K562 (cell line): Measurements from ENCODE around the gene CELSR1. TPM values are rescaled to one million over a fixed set of nuclear protein-coding genes. Genes with fewer than 3 reads are reported as not detected.

Source experiments
- ATAC-seq: fragments of 200-7000 bp; cut with Tn5 transposase; 3 replicates; pipeline ENCODE4 v1.9.1; 2020; ENCODE audit warnings: moderate library complexity
- BruUV-seq: library from RNA; stranded (reverse); fragments of 400-500 nt; replicated peaks from 2 replicates; lab custom pipeline; 2021; lab: Mats Ljungman, UMichigan
- CTCF ChIA-PET: fragments of 300-600 bp; formaldehyde crosslinking; extraction: SDS; loops from one replicate; lab custom pipeline; 2021; ENCODE audit warnings: low intra/inter-chr PET ratio; lab: Yijun Ruan, JAX
- POLR2A ChIA-PET: fragments of 300-600, 350-650 bp; sonication (Branson Sonifier 250); formaldehyde crosslinking; extraction: SDS; loops from one replicate; lab custom pipeline; 2021; ENCODE audit warnings: antibody characterized with exemption, inconsistent platforms; lab: Yijun Ruan, JAX
- DNase-seq, 4 experiments: peaks; one replicate each; pipeline versions ENCODE4 v3.0.0 to v3.0.0-alpha.2; 2011 to 2018; ENCODE audit warnings: low spot score in 3 of 4, mixed read lengths in 3 of 4; ENCODE audit errors: extremely low read depth in 1 of 4
- FAIRE-seq: peaks from 2 replicates; lab custom pipeline; 2011; peaks lifted over from hg19 to GRCh38; lab: Jason Lieb, UNC
- H2AFZ ChIP-seq: 2 replicates; pipeline ENCODE4 v1.6.0; 2011; ENCODE audit warnings: low read depth, low read length, control low read depth, inconsistent platforms
- H3K27ac ChIP-seq: fragments of 200-600 bp; 3 replicates; pipeline ENCODE4 v1.8.0; 2011; ENCODE audit warnings: low read depth, mild to moderate bottlenecking, control low read depth, inconsistent platforms, low read length, moderate library complexity, mixed read lengths; ENCODE audit errors: extremely low read depth
- H3K27me3 ChIP-seq, 2 experiments: fragments of 300-600 bp in 1 of 2; 2 replicates in 1 of 2; 3 replicates in 1 of 2; pipeline versions ENCODE4 v1.6.0 to v1.8.0; 2011; ENCODE audit warnings: inconsistent platforms in 2 of 2, low read length in 2 of 2, mild to moderate bottlenecking in 1 of 2, mixed read lengths in 1 of 2, moderate library complexity in 1 of 2; ENCODE audit not compliant: control insufficient read depth in 2 of 2, insufficient read depth in 2 of 2
- H3K36me3 ChIP-seq: fragments of 300-600 bp; 3 replicates; pipeline ENCODE4 v1.8.0; 2011; ENCODE audit warnings: mild to moderate bottlenecking, low read length, inconsistent platforms; ENCODE audit not compliant: control insufficient read depth, insufficient read depth
- H3K4me1 ChIP-seq, 2 experiments: fragments of 200-600 bp in 1 of 2; replicated peaks in 1 of 2; 2 replicates in 1 of 2; 3 replicates in 1 of 2; pipeline versions ENCODE4 v1.5.1 to v1.8.0; 2011; ENCODE audit warnings: inconsistent platforms in 2 of 2, low read length in 2 of 2, mild to moderate bottlenecking in 1 of 2, mixed read lengths in 1 of 2, moderate library complexity in 1 of 2; ENCODE audit not compliant: control insufficient read depth in 2 of 2, insufficient read depth in 2 of 2
- H3K4me2 ChIP-seq: 2 replicates; pipeline ENCODE4 v1.6.1; 2011; ENCODE audit warnings: low read length, control low read depth, inconsistent platforms, mixed read lengths; ENCODE audit not compliant: insufficient read depth
- H3K4me3 ChIP-seq: fragments of 200-600 bp; sonication (generic), shearing (Covaris generic); 2 replicates; pipeline ENCODE4 v1.5.1; 2016; ENCODE audit warnings: control low read depth, inconsistent platforms
- H3K79me2 ChIP-seq: fragments of 200-600 bp; 3 replicates; pipeline ENCODE4 v1.8.0; 2011; ENCODE audit warnings: low read length, inconsistent platforms; ENCODE audit not compliant: control insufficient read depth, insufficient read depth
- H3K9ac ChIP-seq, 2 experiments: 2 replicates each; pipeline versions ENCODE4 v1.6.0 to v1.6.1; 2011; ENCODE audit warnings: low read depth in 2 of 2, low read length in 2 of 2, control low read depth in 1 of 2, inconsistent platforms in 1 of 2, mild to moderate bottlenecking in 1 of 2, mixed read lengths in 1 of 2; ENCODE audit not compliant: insufficient read depth in 1 of 2
- H3K9me1 ChIP-seq: one replicate; pipeline ENCODE4 v1.6.0; 2011; ENCODE audit warnings: inconsistent platforms, mild to moderate bottlenecking, low read length, moderate library complexity; ENCODE audit not compliant: control insufficient read depth, insufficient read depth
- H3K9me3 ChIP-seq: replicated peaks from 2 replicates; pipeline ENCODE4 v1.5.1; 2011; ENCODE audit warnings: low read depth, low read length, inconsistent platforms; ENCODE audit not compliant: control insufficient read depth, insufficient read depth
- H4K20me1 ChIP-seq: replicated peaks from 2 replicates; pipeline ENCODE4 v1.6.1; 2011; ENCODE audit warnings: low read length, inconsistent platforms, mixed read lengths; ENCODE audit not compliant: control insufficient read depth, insufficient read depth
- CBX5 ChIP-seq: IDR thresholded peaks from 2 replicates; pipeline ENCODE4 v1.6.1; 2014; ENCODE audit warnings: low read depth, borderline replicate concordance
- COPS2 ChIP-seq: fragments of 450-650 bp; conservative IDR thresholded peaks from 2 replicates; pipeline ENCODE4 v1.6.1; 2016; ENCODE audit warnings: mild to moderate bottlenecking, moderate library complexity
- CREBBP ChIP-seq: IDR thresholded peaks from one replicate; pipeline ENCODE4 v1.6.1; 2012; ENCODE audit warnings: low read depth, mild to moderate bottlenecking, control low read depth, inconsistent platforms, low read length
- CTBP1 ChIP-seq: fragments of 450-650 bp; IDR thresholded peaks from 2 replicates; pipeline ENCODE4 v1.6.1; 2016; ENCODE audit warnings: borderline replicate concordance
- EP300 ChIP-seq: IDR thresholded peaks from 2 replicates; pipeline ENCODE4 v1.6.1; 2012; ENCODE audit warnings: low read length, improper control_type of control experiment
- HDAC2 ChIP-seq: fragments of 450-650 bp; IDR thresholded peaks from 2 replicates; pipeline ENCODE4 v1.6.1; 2016; ENCODE audit warnings: mild to moderate bottlenecking
- HNRNPK ChIP-seq: fragments of 200-400 bp; formaldehyde crosslinking; IDR thresholded peaks from one replicate; pipeline ENCODE4 v1.6.1; 2018; ENCODE audit warnings: mild to moderate bottlenecking, low read depth, low read length; ENCODE audit not compliant: poor library complexity, severe bottlenecking
- KDM1A ChIP-seq, 2 experiments: fragments of 450-650 bp; IDR thresholded peaks; 2 replicates each; pipeline ENCODE4 v1.6.1; 2016; ENCODE audit warnings: mild to moderate bottlenecking in 2 of 2
- LARP7 ChIP-seq: fragments of 450-650 bp; IDR thresholded peaks from 2 replicates; pipeline ENCODE4 v1.6.1; 2016
- NCOR1 ChIP-seq: fragments of 450-650 bp; IDR thresholded peaks from 2 replicates; pipeline ENCODE4 v1.6.1; 2016; ENCODE audit warnings: mild to moderate bottlenecking, moderate library complexity
- NR3C1 ChIP-seq: sonication (generic); formaldehyde crosslinking; IDR thresholded peaks from 2 replicates; pipeline ENCODE4 v1.8.1; 2022; ENCODE audit warnings: missing genetic modification reagents
- PCBP2 ChIP-seq: fragments of 200-400 bp; formaldehyde crosslinking; IDR thresholded peaks from 2 replicates; pipeline ENCODE4 v1.6.1; 2018; ENCODE audit warnings: low read length, low read depth, mild to moderate bottlenecking, moderate library complexity; ENCODE audit not compliant: poor library complexity, severe bottlenecking
- SIX5 ChIP-seq, 2 experiments: IDR thresholded peaks; 2 replicates each; pipeline ENCODE4 v1.6.1; 2011; ENCODE audit warnings: low read length in 2 of 2, borderline replicate concordance in 1 of 2, low read depth in 1 of 2, mild to moderate bottlenecking in 1 of 2, moderate library complexity in 1 of 2; ENCODE audit not compliant: insufficient read depth in 1 of 2
- TCF7L2 ChIP-seq: fragments of 150-350 bp; IDR thresholded peaks from 2 replicates; pipeline ENCODE4 v1.6.1; 2016; ENCODE audit warnings: low read depth, mild to moderate bottlenecking, low read length, moderate library complexity
- ZBTB1 ChIP-seq: sonication (generic); formaldehyde crosslinking; IDR thresholded peaks from 2 replicates; pipeline ENCODE4 v1.8.1; 2023; ENCODE audit warnings: missing genetic modification reagents, low read depth, mild to moderate bottlenecking, borderline replicate concordance
- ZNF24 ChIP-seq: fragments of 450-650 bp; IDR thresholded peaks from 2 replicates; pipeline ENCODE4 v1.6.1; 2016
- WGBS: fragments of 100-300 bp; shearing (Covaris generic); methylation state at CpG from one replicate; pipeline ENCODE4 v1.1.6; 2016; ENCODE audit warnings: low coverage, mixed read lengths; ENCODE audit not compliant: insufficient coverage; ENCODE audit errors: missing lambda C conversion rate; 5-methylcytosine and 5-hydroxymethylcytosine counted together
- in situ Hi-C: fragments of 300-500 bp; cut with MboI; formaldehyde crosslinking; loops from 4 replicates; pipeline ENCODE4 v1.15.0; 2018; ENCODE audit warnings: inconsistent platforms, mixed read lengths
- intact Hi-C: fragments of 100-400 bp; cut with micrococcal nuclease; formaldehyde crosslinking; loops from 2 replicates; pipeline ENCODE4 v1.14.2; 2022
- polyA plus RNA-seq, 8 experiments: library from polyadenylated mRNA; depleted of rRNA in 4 of 8; stranded (reverse) in 5 of 8; unstranded in 3 of 8; fragments of >200 nt; fragmentation: Nextera tagmentation in 2 of 8; fragmentation: Illumina TruSeq in 1 of 8; extraction: Ambion mirVana in 2 of 8; extraction: Trizol in 1 of 8; gene quantifications; 2 replicates each; pipeline versions ENCODE4 v1.2.1 to v1.2.3, GENCODE V29; 2011 to 2014; ENCODE audit warnings: inconsistent platforms in 1 of 8, missing spikeins in 1 of 8
- total RNA-seq, 7 experiments: library from RNA; depleted of rRNA in 6 of 7; stranded (reverse); fragments of >200 nt in 6 of 7; fragmentation: Illumina TruSeq in 2 of 7; extraction: Trizol in 2 of 7; gene quantifications; 2 replicates each; pipeline versions ENCODE4 v1.2.1 to v1.2.3, GENCODE V29; 2011 to 2021; ENCODE audit warnings: low replicate concordance in 1 of 7
- TF ChIP-seq, protein P1 (sequence below): fragments of 450-650 bp; IDR thresholded peaks from 2 replicates; pipeline ENCODE4 v1.6.1; 2016; ENCODE audit warnings: missing biosample characterization, missing genetic modification characterization
- TF ChIP-seq, protein P2 (sequence below): fragments of 450-650 bp; conservative IDR thresholded peaks from 2 replicates; pipeline ENCODE4 v1.6.1; 2016; ENCODE audit warnings: missing genetic modification characterization, low read depth, mild to moderate bottlenecking, control low read depth, missing compliant biosample characterization
- TF ChIP-seq, protein P3 (sequence below), 2 experiments: fragments of 450-650 bp in 1 of 2; sonication (generic) in 1 of 2; formaldehyde crosslinking; conservative IDR thresholded peaks; 2 replicates each; pipeline versions ENCODE4 v1.4.0 to v1.8.1; 2020 to 2022; ENCODE audit warnings: mild to moderate bottlenecking in 1 of 2, missing genetic modification reagents in 1 of 2

CELSR1 gene
- total and polyA plus RNA-seq, 9 of the 15 experiments (the other 6 are each of a cell fraction or from before 2014, with no cell fraction given): under 0.01 to 0.09 TPM; not detected in 7

DNA sequence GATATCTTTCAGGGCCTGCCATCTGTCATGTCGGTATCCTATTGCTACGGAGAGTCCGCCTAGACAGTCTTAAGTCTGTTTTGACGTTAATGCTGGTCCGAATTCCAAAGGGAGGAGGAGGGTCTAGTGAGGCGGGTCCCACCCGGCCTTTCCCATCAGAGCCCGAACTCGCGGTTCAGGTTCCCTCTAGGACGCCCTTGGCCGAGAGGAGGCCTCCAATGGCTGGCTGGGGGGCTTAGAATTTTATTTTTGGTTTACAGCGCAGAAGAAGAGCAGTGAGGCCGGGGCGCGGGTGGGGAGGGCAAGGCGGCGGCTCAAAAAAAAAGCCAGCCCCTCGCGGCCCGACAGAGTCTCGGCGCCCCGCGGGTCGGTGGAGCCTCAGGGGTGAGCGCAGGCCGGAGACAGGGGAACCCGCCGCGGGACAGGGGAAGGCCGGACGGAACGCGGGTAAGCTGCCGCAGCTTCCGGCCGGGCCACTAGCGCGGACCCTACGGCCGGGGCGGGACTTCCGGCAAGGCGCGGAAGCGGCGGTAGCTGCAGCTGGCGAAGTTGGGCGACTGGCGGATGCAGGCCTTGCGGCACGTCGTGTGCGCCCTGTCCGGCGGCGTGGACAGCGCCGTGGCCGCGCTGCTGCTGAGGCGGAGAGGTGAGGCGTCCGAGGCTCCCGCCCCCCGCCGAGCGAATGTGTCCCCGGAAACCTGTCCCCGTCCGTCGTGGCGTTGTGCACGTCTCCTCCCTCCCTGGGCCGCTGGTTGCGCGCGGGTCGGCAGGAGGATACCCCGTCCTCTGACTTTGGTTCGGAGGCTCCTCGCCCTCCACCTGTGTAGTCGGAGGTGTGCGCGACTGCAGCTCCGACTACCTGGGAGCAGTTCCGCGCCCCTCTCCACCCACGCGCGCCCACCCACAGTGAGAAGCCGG, 202.0 kb downstream of the CELSR1 start, which contains the start of gene TRMU:
TSS of gene TRMU (plus strand) at position 514 of the 918 bp plus-strand sequence. CDS start at position 565, 51 bp downstream.
- Histone ChIP-seq H4K20me1 (no peaks in the 10 kb centered on the region), H3K27ac (peak within 1 kb of the TSS; percentile 79), H3K4me2 (peak within 1 kb of the TSS; percentile 89), H3K4me1 (peaks cover 5 to 12% of the 10 kb centered on the region in 2 experiments; a peak in 4 of 5 replicates), H2AFZ (peak within 1 kb of the TSS; percentile 85), H3K36me3 (peaks cover 60% of the 10 kb centered on the region; the same call in 2 of the 3 replicates), H3K9me3 (no peaks in the 10 kb centered on the region), H3K79me2 (peaks cover 31% of the 10 kb centered on the region), H3K9me1 (no peaks in the 10 kb centered on the region), H3K4me3 (peak within 1 kb of the TSS; percentile 72), H3K9ac (peak within 1 kb of the TSS; percentile 78 to 97), H3K27me3 (no peaks in the 10 kb centered on the region)
- intact Hi-C loops (no loop called here), in situ Hi-C loops (no loop called here)
- DNase-seq: peak; percentile 84 to 90 (median 86)
- ChIA-PET POLR2A (interaction anchor here (0.6 to 1.3 kb wide), 6 partner anchors 14 to 249 kb away, joined by 3 read pairs; no protein-coding TSS in a partner anchor), CTCF (no interaction called here)
- peak; percentile 97 for ATAC-seq
- BruUV-seq: TSS peak; percentile 87
- 2% methylated on average over 42 of the region's 93 CpGs for WGBS
- FAIRE-seq: peak; percentile 65
- TF ChIP-seq NR3C1 (CRISPR knock-in tag) (no peak), CBX5 (no peak), HNRNPK (no peak), ZBTB1 (CRISPR knock-in tag) (no peak), EP300 (peak; percentile 36; the same call in 1 of the 2 replicates), COPS2 (no peak), NCOR1 (no peak), HDAC2 (no peak), CTBP1 (peak; percentile 54; the same call in 1 of the 2 replicates), PCBP2 (no peak), CREBBP (no peak), TCF7L2 (no peak), SIX5 (IDR thresholded peaks at IDR 0.05; ENCODE audit: borderline replicate concordance in 1 of 2, insufficient read depth in 1 of 2, low read depth in 1 of 2, low read length in 2 of 2) (peak; percentile 25 to 37; a peak in 1 of 4 replicates), KDM1A (IDR thresholded peaks at IDR 0.05) (no peak), ZNF24 (no peak), LARP7 (no peak)
- TF ChIP-seq, protein P1, sequence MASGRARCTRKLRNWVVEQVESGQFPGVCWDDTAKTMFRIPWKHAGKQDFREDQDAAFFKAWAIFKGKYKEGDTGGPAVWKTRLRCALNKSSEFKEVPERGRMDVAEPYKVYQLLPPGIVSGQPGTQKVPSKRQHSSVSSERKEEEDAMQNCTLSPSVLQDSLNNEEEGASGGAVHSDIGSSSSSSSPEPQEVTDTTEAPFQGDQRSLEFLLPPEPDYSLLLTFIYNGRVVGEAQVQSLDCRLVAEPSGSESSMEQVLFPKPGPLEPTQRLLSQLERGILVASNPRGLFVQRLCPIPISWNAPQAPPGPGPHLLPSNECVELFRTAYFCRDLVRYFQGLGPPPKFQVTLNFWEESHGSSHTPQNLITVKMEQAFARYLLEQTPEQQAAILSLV (tag): no peak
- TF ChIP-seq, protein P2, sequence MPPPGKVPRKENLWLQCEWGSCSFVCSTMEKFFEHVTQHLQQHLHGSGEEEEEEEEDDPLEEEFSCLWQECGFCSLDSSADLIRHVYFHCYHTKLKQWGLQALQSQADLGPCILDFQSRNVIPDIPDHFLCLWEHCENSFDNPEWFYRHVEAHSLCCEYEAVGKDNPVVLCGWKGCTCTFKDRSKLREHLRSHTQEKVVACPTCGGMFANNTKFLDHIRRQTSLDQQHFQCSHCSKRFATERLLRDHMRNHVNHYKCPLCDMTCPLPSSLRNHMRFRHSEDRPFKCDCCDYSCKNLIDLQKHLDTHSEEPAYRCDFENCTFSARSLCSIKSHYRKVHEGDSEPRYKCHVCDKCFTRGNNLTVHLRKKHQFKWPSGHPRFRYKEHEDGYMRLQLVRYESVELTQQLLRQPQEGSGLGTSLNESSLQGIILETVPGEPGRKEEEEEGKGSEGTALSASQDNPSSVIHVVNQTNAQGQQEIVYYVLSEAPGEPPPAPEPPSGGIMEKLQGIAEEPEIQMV (tag): no peak
- TF ChIP-seq, protein P3, sequence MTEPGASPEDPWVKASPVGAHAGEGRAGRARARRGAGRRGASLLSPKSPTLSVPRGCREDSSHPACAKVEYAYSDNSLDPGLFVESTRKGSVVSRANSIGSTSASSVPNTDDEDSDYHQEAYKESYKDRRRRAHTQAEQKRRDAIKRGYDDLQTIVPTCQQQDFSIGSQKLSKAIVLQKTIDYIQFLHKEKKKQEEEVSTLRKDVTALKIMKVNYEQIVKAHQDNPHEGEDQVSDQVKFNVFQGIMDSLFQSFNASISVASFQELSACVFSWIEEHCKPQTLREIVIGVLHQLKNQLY (CRISPR knock-in tag; conservative IDR thresholded peaks at IDR 0.05): no peak
